IMR-90 (cell line): ENCODE measurements around the gene COL5A1. TPM values are rescaled to one million over a fixed set of nuclear protein-coding genes. Genes with fewer than 3 reads are reported as not detected.
A peak's percentile ranks its signal among the peaks of the same experiment; 100 is the strongest.

Experiments used
- ATAC-seq: fragments of 200-7000 bp; cut with Tn5 transposase; 2 replicates; pipeline ENCODE4 v1.9.1; 2020; ENCODE audit warnings: low read depth, mild to moderate bottlenecking, moderate library complexity
- BruUV-seq: library from RNA; stranded (reverse); fragments of 400-500 nt; replicated peaks from 2 replicates; lab custom pipeline; 2021; lab: Mats Ljungman, UMichigan
- CTCF ChIA-PET: fragments of 300-600 bp; formaldehyde crosslinking; extraction: SDS; loops from one replicate; lab custom pipeline; 2021; ENCODE audit warnings: antibody characterized with exemption; lab: Yijun Ruan, JAX
- POLR2A ChIA-PET: fragments of 300-600 bp; sonication (Branson Sonifier 250); formaldehyde crosslinking; loops from one replicate; lab custom pipeline; 2022; ENCODE audit warnings: antibody characterized with exemption; ENCODE audit not compliant: unreplicated experiment; lab: Charles Lee
- DNase-seq: peaks from one replicate; pipeline ENCODE4 v3.0.0; 2013
- H2AFZ ChIP-seq: replicated peaks from 2 replicates; pipeline ENCODE3; 2013; ENCODE audit warnings: low read length, mild to moderate bottlenecking; ENCODE audit not compliant: poor library complexity
- H2AK5ac ChIP-seq: 2 replicates; pipeline ENCODE4 v1.6.1; 2013; ENCODE audit warnings: low read depth, low read length, inconsistent platforms
- H2AK9ac ChIP-seq: replicated peaks from 2 replicates; pipeline ENCODE3; 2013; ENCODE audit warnings: mild to moderate bottlenecking, low read depth, low read length, moderate library complexity; ENCODE audit not compliant: poor library complexity
- H2BK120ac ChIP-seq: 2 replicates; pipeline ENCODE4 v1.6.1; 2013; ENCODE audit warnings: low read depth, low read length, inconsistent platforms
- H2BK15ac ChIP-seq: 3 replicates; pipeline ENCODE4 v1.6.1; 2013; ENCODE audit warnings: low read depth, low read length, inconsistent platforms
- H2BK20ac ChIP-seq: 2 replicates; pipeline ENCODE4 v1.6.1; 2013; ENCODE audit warnings: low read depth, mild to moderate bottlenecking, inconsistent platforms, low read length, moderate library complexity
- H2BK5ac ChIP-seq: 2 replicates; pipeline ENCODE4 v1.6.1; 2013; ENCODE audit warnings: mild to moderate bottlenecking, low read depth, low read length, inconsistent platforms; ENCODE audit not compliant: poor library complexity, severe bottlenecking
- H3K14ac ChIP-seq: replicated peaks from 2 replicates; pipeline ENCODE4 v1.6.1; 2013; ENCODE audit warnings: low read depth, low read length, inconsistent platforms
- H3K18ac ChIP-seq: 2 replicates; pipeline ENCODE4 v1.6.1; 2013; ENCODE audit warnings: low read depth, low read length, control low read depth
- H3K23ac ChIP-seq: 2 replicates; pipeline ENCODE4 v1.6.1; 2013; ENCODE audit warnings: low read depth, low read length, inconsistent platforms
- H3K27ac ChIP-seq: 2 replicates; pipeline ENCODE4 v1.5.1; 2013; ENCODE audit warnings: mild to moderate bottlenecking, control low read depth, low read length; ENCODE audit not compliant: insufficient read depth
- H3K27me3 ChIP-seq: 2 replicates; pipeline ENCODE4 v1.6.1; 2013; ENCODE audit warnings: low read length; ENCODE audit not compliant: control insufficient read depth, insufficient read depth
- H3K36me3 ChIP-seq: 2 replicates; pipeline ENCODE4 v1.6.1; 2013; ENCODE audit warnings: low read length, mixed read lengths; ENCODE audit not compliant: control insufficient read depth, insufficient read depth
- H3K4ac ChIP-seq: 2 replicates; pipeline ENCODE4 v1.6.1; 2013; ENCODE audit warnings: low read depth, low read length, inconsistent platforms
- H3K4me1 ChIP-seq: 2 replicates; pipeline ENCODE4 v1.6.1; 2013; ENCODE audit warnings: low read length, mixed read lengths; ENCODE audit not compliant: control insufficient read depth, insufficient read depth
- H3K4me2 ChIP-seq: 2 replicates; pipeline ENCODE4 v1.6.1; 2013; ENCODE audit warnings: low read depth, mild to moderate bottlenecking, control low read depth, low read length, moderate library complexity
- H3K4me3 ChIP-seq: 2 replicates; pipeline ENCODE4 v1.5.1; 2013; ENCODE audit warnings: low read depth, mild to moderate bottlenecking, control low read depth, low read length, moderate library complexity; ENCODE audit not compliant: insufficient read depth
- H3K56ac ChIP-seq: 2 replicates; pipeline ENCODE4 v1.6.1; 2013; ENCODE audit warnings: low read length, inconsistent platforms; ENCODE audit not compliant: insufficient read depth; ENCODE audit errors: extremely low read depth
- H3K79me1 ChIP-seq, 2 experiments: 2 replicates each; pipeline ENCODE4 v1.6.1; 2013; ENCODE audit warnings: low read length in 2 of 2, inconsistent platforms in 1 of 2, low read depth in 1 of 2
- H3K9ac ChIP-seq: 2 replicates; pipeline ENCODE4 v1.6.1; 2013; ENCODE audit warnings: low read depth, low read length, control low read depth
- H3K9me1 ChIP-seq: 2 replicates; pipeline ENCODE4 v1.6.1; 2013; ENCODE audit warnings: low read length, inconsistent platforms; ENCODE audit not compliant: insufficient read depth
- H3K9me3 ChIP-seq: 2 replicates; pipeline ENCODE4 v1.6.1; 2013; ENCODE audit warnings: low read length; ENCODE audit not compliant: control insufficient read depth, insufficient read depth
- H4K20me1 ChIP-seq: 2 replicates; pipeline ENCODE4 v1.6.1; 2013; ENCODE audit warnings: low read length, inconsistent platforms; ENCODE audit not compliant: insufficient read depth
- H4K5ac ChIP-seq: 2 replicates; pipeline ENCODE4 v1.6.1; 2013; ENCODE audit warnings: mild to moderate bottlenecking, low read depth, low read length, control low read depth
- H4K8ac ChIP-seq, 2 experiments: 2 replicates each; pipeline ENCODE4 v1.6.1; 2013; ENCODE audit warnings: low read depth in 2 of 2, low read length in 2 of 2, control low read depth in 1 of 2, inconsistent platforms in 1 of 2
- H4K91ac ChIP-seq: 2 replicates; pipeline ENCODE4 v1.6.1; 2013; ENCODE audit warnings: low read depth, low read length, inconsistent platforms; ENCODE audit not compliant: insufficient read depth
- BHLHE40 ChIP-seq: fragments of 150-350 bp; IDR thresholded peaks from 2 replicates; pipeline ENCODE4 v1.6.1; 2016; ENCODE audit warnings: mild to moderate bottlenecking, low read depth, low read length
- CEBPB ChIP-seq: IDR thresholded peaks from 2 replicates; pipeline ENCODE4 v1.6.1; 2012; ENCODE audit warnings: low read depth, low read length, improper control_type of control experiment
- CHD1 ChIP-seq: IDR thresholded peaks from 2 replicates; pipeline ENCODE4 v1.6.1; 2012; ENCODE audit warnings: low read depth, low read length, improper control_type of control experiment
- FOS ChIP-seq: fragments of 150-350 bp; IDR thresholded peaks from 2 replicates; pipeline ENCODE4 v1.6.1; 2016; ENCODE audit warnings: low read depth, low read length
- MAFK ChIP-seq: IDR thresholded peaks from 2 replicates; pipeline ENCODE4 v1.6.1; 2012; ENCODE audit warnings: low read depth, low read length, improper control_type of control experiment
- MAZ ChIP-seq: IDR thresholded peaks from 2 replicates; pipeline ENCODE4 v1.6.1; 2012; ENCODE audit warnings: low read depth, mild to moderate bottlenecking, low read length, improper control_type of control experiment, moderate library complexity, borderline replicate concordance
- MXI1 ChIP-seq: IDR thresholded peaks from 2 replicates; pipeline ENCODE4 v1.6.1; 2012; ENCODE audit warnings: low read depth, mild to moderate bottlenecking, low read length, moderate library complexity, borderline replicate concordance
- NFE2L2 ChIP-seq: fragments of 150-350 bp; IDR thresholded peaks from 2 replicates; pipeline ENCODE4 v1.6.1; 2016; ENCODE audit warnings: low read depth, mild to moderate bottlenecking, low read length
- POLR2A ChIP-seq: IDR thresholded peaks from 2 replicates; pipeline ENCODE4 v1.6.1; 2012; ENCODE audit warnings: mild to moderate bottlenecking, low read depth, low read length
- RAD21 ChIP-seq: IDR thresholded peaks from 2 replicates; pipeline ENCODE4 v1.6.1; 2012; ENCODE audit warnings: low read length, improper control_type of control experiment
- RCOR1 ChIP-seq: IDR thresholded peaks from 2 replicates; pipeline ENCODE4 v1.6.1; 2012; ENCODE audit warnings: mild to moderate bottlenecking, low read length, improper control_type of control experiment; ENCODE audit not compliant: insufficient replicate concordance
- RFX5 ChIP-seq: IDR thresholded peaks from 2 replicates; pipeline ENCODE4 v1.8.0; 2012; ENCODE audit warnings: low read depth, mild to moderate bottlenecking, low read length, moderate library complexity
- SMC3 ChIP-seq: fragments of 150-350 bp; IDR thresholded peaks from 2 replicates; pipeline ENCODE4 v1.6.1; 2016; ENCODE audit warnings: low read depth, mild to moderate bottlenecking, antibody characterized with exemption, low read length, moderate library complexity
- WGBS, 2 experiments: methylation state at CpG; one replicate each; pipeline versions ENCODE4 v1.1.5 to v1.1.7; 2013; ENCODE audit warnings: missing lambda C conversion rate in 2 of 2; ENCODE audit not compliant: insufficient read length in 1 of 2; ENCODE audit errors: extremely low coverage in 2 of 2; 5-methylcytosine and 5-hydroxymethylcytosine counted together
- dilution Hi-C: fragments of 300-500 bp; cut with HindIII; formaldehyde crosslinking; loops from one replicate; pipeline ENCODE4 v1.14.3; 2018; ENCODE audit warnings: low sequenced_read_pairs; ENCODE audit not compliant: unreplicated experiment
- in situ Hi-C: fragments of 300-500 bp; cut with MboI; formaldehyde crosslinking; loops from 3 replicates; pipeline ENCODE4 v1.14.3; 2019; ENCODE audit warnings: low sequenced_read_pairs, inconsistent platforms, mixed read lengths
- intact Hi-C: fragments of 100-400 bp; cut with micrococcal nuclease; formaldehyde crosslinking; loops from 2 replicates; pipeline ENCODE4 v1.10.0; 2022
- polyA plus RNA-seq, 3 experiments: library from polyadenylated mRNA; depleted of rRNA; stranded (reverse); fragments of >200 nt; gene quantifications; 2 replicates each; pipeline ENCODE4 v1.2.3, GENCODE V29; 2012; ENCODE audit warnings: low replicate concordance in 1 of 3
- total RNA-seq: library from RNA; depleted of rRNA; stranded (reverse); fragments of >200 nt; gene quantifications from 2 replicates; pipeline ENCODE4 v1.2.3, GENCODE V29; 2012
- TF ChIP-seq, protein P1 (sequence below): conservative IDR thresholded peaks from 2 replicates; pipeline ENCODE4 v1.5.1; 2012; ENCODE audit warnings: mild to moderate bottlenecking, low read depth, low read length, improper control_type of control experiment
- TF ChIP-seq, protein P2 (sequence below): fragments of 150-350 bp; IDR thresholded peaks from 2 replicates; pipeline ENCODE4 v1.6.1; 2016; ENCODE audit warnings: low read depth, mild to moderate bottlenecking, low read length, moderate library complexity, borderline replicate concordance
- TF ChIP-seq, protein P3 (sequence below): fragments of 150-350 bp; IDR thresholded peaks from 2 replicates; pipeline ENCODE4 v1.6.1; 2017; ENCODE audit warnings: mild to moderate bottlenecking, antibody characterized with exemption, low read length, low read depth

Gene COL5A1
- total and polyA plus RNA-seq, 2 of the 4 experiments (the other 2 are of a cell fraction), result 19.2 to 173 TPM

DNA sequence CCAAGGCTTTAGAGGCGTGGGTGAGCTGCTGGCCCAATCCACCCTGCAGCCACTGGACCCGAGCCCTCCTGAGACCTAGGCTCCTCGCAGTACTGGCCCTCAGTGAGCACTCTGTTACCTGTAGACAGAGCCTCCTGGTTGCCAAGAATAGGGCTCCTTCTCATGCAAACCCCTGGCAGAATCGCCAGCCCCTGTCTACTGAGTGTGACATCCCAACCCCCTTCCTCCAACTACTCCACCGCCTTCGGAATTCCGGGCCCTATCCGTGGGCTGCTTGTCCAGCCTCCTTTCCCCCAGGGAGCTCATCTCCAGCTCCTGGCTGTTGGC is 23.8 kb upstream of the COL5A1 start:
- peak overlapping the region; percentile 16 for H2AFZ ChIP-seq
- no peaks in the 10 kb centered on the region; the same call in 1 of the 2 replicates for H3K9me3 ChIP-seq
- DNase-seq (no peak), ATAC-seq (no peak)
- in situ Hi-C loops, result no loop called here
- no peak overlapping the region for H2BK5ac ChIP-seq
- no peak overlapping the region for H4K5ac ChIP-seq
- H3K79me1 ChIP-seq, result no peaks in the 10 kb centered on the region
- dilution Hi-C loops, result no loop called here
- intact Hi-C loops, result no loop called here
- no peak overlapping the region for H3K18ac ChIP-seq
- H3K9me1 ChIP-seq, result no peaks in the 10 kb centered on the region
- H2AK9ac ChIP-seq, result no peak overlapping the region
- no TSS peak for BruUV-seq
- H2AK5ac ChIP-seq, result peak overlapping the region; percentile 68; the same call in 1 of the 2 replicates
- no peaks in the 10 kb centered on the region for H4K20me1 ChIP-seq
- no peaks in the 10 kb centered on the region; the same call in 1 of the 2 replicates for H3K27me3 ChIP-seq
- no peak overlapping the region for H3K27ac ChIP-seq
- no peak overlapping the region for H3K9ac ChIP-seq
- H3K4ac ChIP-seq, result no peak overlapping the region
- H4K8ac ChIP-seq, result no peak overlapping the region
- no peaks in the 10 kb centered on the region for H3K36me3 ChIP-seq
- H3K4me3 ChIP-seq, result no peak overlapping the region
- 86% methylated on average over 2 of the region's 8 CpGs; no CpG with 5 or more reads in 1 of the 2 experiments for WGBS, 2 experiments
- no peak overlapping the region for H3K14ac ChIP-seq
- no peak overlapping the region for H2BK120ac ChIP-seq
- H2BK15ac ChIP-seq, result no peak overlapping the region
- no peak overlapping the region for H4K91ac ChIP-seq
- TF ChIP-seq POLR2A (no peak), MXI1 (no peak), FOS (no peak), CEBPB (no peak), RCOR1 (no peak), NFE2L2 (no peak), CHD1 (no peak), RFX5 (no peak), SMC3 (no peak), BHLHE40 (no peak), RAD21 (no peak), MAFK (no peak), MAZ (no peak)
- TF ChIP-seq, protein P1, sequence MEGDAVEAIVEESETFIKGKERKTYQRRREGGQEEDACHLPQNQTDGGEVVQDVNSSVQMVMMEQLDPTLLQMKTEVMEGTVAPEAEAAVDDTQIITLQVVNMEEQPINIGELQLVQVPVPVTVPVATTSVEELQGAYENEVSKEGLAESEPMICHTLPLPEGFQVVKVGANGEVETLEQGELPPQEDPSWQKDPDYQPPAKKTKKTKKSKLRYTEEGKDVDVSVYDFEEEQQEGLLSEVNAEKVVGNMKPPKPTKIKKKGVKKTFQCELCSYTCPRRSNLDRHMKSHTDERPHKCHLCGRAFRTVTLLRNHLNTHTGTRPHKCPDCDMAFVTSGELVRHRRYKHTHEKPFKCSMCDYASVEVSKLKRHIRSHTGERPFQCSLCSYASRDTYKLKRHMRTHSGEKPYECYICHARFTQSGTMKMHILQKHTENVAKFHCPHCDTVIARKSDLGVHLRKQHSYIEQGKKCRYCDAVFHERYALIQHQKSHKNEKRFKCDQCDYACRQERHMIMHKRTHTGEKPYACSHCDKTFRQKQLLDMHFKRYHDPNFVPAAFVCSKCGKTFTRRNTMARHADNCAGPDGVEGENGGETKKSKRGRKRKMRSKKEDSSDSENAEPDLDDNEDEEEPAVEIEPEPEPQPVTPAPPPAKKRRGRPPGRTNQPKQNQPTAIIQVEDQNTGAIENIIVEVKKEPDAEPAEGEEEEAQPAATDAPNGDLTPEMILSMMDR, result no peak
- TF ChIP-seq, protein P2, sequence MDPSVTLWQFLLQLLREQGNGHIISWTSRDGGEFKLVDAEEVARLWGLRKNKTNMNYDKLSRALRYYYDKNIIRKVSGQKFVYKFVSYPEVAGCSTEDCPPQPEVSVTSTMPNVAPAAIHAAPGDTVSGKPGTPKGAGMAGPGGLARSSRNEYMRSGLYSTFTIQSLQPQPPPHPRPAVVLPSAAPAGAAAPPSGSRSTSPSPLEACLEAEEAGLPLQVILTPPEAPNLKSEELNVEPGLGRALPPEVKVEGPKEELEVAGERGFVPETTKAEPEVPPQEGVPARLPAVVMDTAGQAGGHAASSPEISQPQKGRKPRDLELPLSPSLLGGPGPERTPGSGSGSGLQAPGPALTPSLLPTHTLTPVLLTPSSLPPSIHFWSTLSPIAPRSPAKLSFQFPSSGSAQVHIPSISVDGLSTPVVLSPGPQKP, result no peak
- TF ChIP-seq, protein P3, sequence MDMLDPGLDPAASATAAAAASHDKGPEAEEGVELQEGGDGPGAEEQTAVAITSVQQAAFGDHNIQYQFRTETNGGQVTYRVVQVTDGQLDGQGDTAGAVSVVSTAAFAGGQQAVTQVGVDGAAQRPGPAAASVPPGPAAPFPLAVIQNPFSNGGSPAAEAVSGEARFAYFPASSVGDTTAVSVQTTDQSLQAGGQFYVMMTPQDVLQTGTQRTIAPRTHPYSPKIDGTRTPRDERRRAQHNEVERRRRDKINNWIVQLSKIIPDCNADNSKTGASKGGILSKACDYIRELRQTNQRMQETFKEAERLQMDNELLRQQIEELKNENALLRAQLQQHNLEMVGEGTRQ, result no peak
- H3K56ac ChIP-seq, result no peak overlapping the region
- no peak overlapping the region for H3K4me2 ChIP-seq
- H3K4me1 ChIP-seq, result no peaks in the 10 kb centered on the region; the same call in 1 of the 2 replicates
- H3K23ac ChIP-seq, result no peak overlapping the region
- CTCF ChIA-PET, result no interaction called here
- POLR2A ChIA-PET, result no interaction called here
- no peak overlapping the region for H2BK20ac ChIP-seq
